Measurements from ENCODE around the gene MBP. TPM values are rescaled to one million over a fixed set of nuclear protein-coding genes. Genes with fewer than 3 reads are reported as not detected.

Gene MBP
- total and polyA plus RNA-seq, 2 of the 4 experiments (the other 2 are of a cell fraction): 0.72 to 0.90 TPM

DNA sequence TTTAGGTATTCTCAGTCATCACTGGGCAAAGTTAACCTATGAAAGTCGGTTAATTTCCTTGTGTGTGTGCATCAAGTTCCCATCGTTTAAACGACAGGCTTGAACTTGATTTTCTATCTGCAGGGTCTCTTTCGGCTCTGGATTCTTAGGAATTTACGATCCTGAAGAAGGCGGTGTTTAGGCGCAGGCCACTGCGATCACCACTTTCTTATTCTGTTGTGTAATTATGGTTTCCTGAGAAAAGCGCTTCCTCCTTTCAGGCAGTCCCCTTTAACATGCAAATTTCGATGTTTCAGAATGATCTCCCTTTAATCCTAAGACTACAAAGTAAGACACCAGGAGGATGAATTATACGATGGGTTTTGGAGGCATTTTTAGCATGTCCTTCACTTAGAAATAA, 27.9 kb upstream of the MBP start:
- Histone ChIP-seq H3K18ac (ENCODE audit: low read depth, low read length) (no peak overlapping the region), H2BK5ac (ENCODE audit: low read depth, low read length, poor library complexity, severe bottlenecking) (no peak overlapping the region), H3K56ac (ENCODE audit: extremely low read depth, insufficient read depth, low read length) (no peak overlapping the region), H3K14ac (replicated peaks; ENCODE audit: low read depth, low read length) (no peak overlapping the region), H3K36me3 (ENCODE audit: control insufficient read depth, insufficient read depth, low read length) (no peaks in the 10 kb centered on the region), H4K5ac (ENCODE audit: low read depth, low read length) (no peak overlapping the region), H3K9ac (ENCODE audit: low read depth, low read length) (no peak overlapping the region), H3K4me3 (ENCODE audit: insufficient read depth, low read depth, low read length) (no peak overlapping the region), H2BK20ac (ENCODE audit: low read depth, low read length) (no peak overlapping the region), H3K27me3 (ENCODE audit: control insufficient read depth, insufficient read depth, low read length) (peaks cover 12% of the 10 kb centered on the region), H2BK15ac (ENCODE audit: low read depth, low read length) (no peak overlapping the region), H4K8ac (ENCODE audit: low read depth in 2 of 2, low read length in 2 of 2) (no peak overlapping the region), H2BK120ac (ENCODE audit: low read depth, low read length) (no peak overlapping the region), H3K4ac (ENCODE audit: low read depth, low read length) (no peak overlapping the region), H3K4me1 (ENCODE audit: control insufficient read depth, insufficient read depth, low read length) (no peaks in the 10 kb centered on the region), H3K23ac (ENCODE audit: low read depth, low read length) (no peak overlapping the region), H3K4me2 (ENCODE audit: low read depth, low read length) (no peak overlapping the region), H3K9me3 (ENCODE audit: control insufficient read depth, insufficient read depth, low read length) (no peaks in the 10 kb centered on the region), H3K9me1 (ENCODE audit: insufficient read depth, low read length) (no peaks in the 10 kb centered on the region), H4K91ac (ENCODE audit: insufficient read depth, low read depth, low read length) (no peak overlapping the region), H2AK5ac (ENCODE audit: low read depth, low read length) (no peak overlapping the region), H4K20me1 (ENCODE audit: insufficient read depth, low read length) (no peaks in the 10 kb centered on the region), H2AFZ (replicated peaks; ENCODE audit: low read length, poor library complexity) (no peak overlapping the region), H2AK9ac (replicated peaks; ENCODE audit: low read depth, low read length, poor library complexity) (no peak overlapping the region), H3K79me1 (ENCODE audit: low read depth in 1 of 2, low read length in 2 of 2) (no peaks in the 10 kb centered on the region), H3K27ac (ENCODE audit: insufficient read depth, low read length) (no peak overlapping the region)
- no CpG with 5 or more reads among the region's 11 CpGs for WGBS, 2 experiments (ENCODE audit: extremely low coverage in 2 of 2, insufficient read length in 1 of 2)
- intact Hi-C loops (cut with micrococcal nuclease): no loop called here
- in situ Hi-C loops (cut with MboI; ENCODE audit: low sequenced_read_pairs): no loop called here
- TF ChIP-seq RCOR1 (IDR thresholded peaks at IDR 0.05; ENCODE audit: insufficient replicate concordance, low read length) (no peak), MAFK (IDR thresholded peaks at IDR 0.05; ENCODE audit: low read depth, low read length) (no peak), POLR2A (IDR thresholded peaks at IDR 0.05; ENCODE audit: low read depth, low read length) (no peak), CEBPB (IDR thresholded peaks at IDR 0.05; ENCODE audit: low read depth, low read length) (no peak), CHD1 (IDR thresholded peaks at IDR 0.05; ENCODE audit: low read depth, low read length) (no peak), MXI1 (IDR thresholded peaks at IDR 0.05; ENCODE audit: borderline replicate concordance, low read depth, low read length) (no peak), NFE2L2 (IDR thresholded peaks at IDR 0.05; ENCODE audit: low read depth, low read length) (no peak), BHLHE40 (IDR thresholded peaks at IDR 0.05; ENCODE audit: low read depth, low read length) (no peak), RFX5 (IDR thresholded peaks at IDR 0.05; ENCODE audit: low read depth, low read length) (no peak), RAD21 (IDR thresholded peaks at IDR 0.05; ENCODE audit: low read length) (no peak), FOS (IDR thresholded peaks at IDR 0.05; ENCODE audit: low read depth, low read length) (no peak), SMC3 (IDR thresholded peaks at IDR 0.05; ENCODE audit: low read depth, low read length) (no peak), MAZ (IDR thresholded peaks at IDR 0.05; ENCODE audit: borderline replicate concordance, low read depth, low read length) (no peak)
- TF ChIP-seq, protein P1, sequence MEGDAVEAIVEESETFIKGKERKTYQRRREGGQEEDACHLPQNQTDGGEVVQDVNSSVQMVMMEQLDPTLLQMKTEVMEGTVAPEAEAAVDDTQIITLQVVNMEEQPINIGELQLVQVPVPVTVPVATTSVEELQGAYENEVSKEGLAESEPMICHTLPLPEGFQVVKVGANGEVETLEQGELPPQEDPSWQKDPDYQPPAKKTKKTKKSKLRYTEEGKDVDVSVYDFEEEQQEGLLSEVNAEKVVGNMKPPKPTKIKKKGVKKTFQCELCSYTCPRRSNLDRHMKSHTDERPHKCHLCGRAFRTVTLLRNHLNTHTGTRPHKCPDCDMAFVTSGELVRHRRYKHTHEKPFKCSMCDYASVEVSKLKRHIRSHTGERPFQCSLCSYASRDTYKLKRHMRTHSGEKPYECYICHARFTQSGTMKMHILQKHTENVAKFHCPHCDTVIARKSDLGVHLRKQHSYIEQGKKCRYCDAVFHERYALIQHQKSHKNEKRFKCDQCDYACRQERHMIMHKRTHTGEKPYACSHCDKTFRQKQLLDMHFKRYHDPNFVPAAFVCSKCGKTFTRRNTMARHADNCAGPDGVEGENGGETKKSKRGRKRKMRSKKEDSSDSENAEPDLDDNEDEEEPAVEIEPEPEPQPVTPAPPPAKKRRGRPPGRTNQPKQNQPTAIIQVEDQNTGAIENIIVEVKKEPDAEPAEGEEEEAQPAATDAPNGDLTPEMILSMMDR (conservative IDR thresholded peaks at IDR 0.05; ENCODE audit: low read depth, low read length): no peak
- TF ChIP-seq, protein P2, sequence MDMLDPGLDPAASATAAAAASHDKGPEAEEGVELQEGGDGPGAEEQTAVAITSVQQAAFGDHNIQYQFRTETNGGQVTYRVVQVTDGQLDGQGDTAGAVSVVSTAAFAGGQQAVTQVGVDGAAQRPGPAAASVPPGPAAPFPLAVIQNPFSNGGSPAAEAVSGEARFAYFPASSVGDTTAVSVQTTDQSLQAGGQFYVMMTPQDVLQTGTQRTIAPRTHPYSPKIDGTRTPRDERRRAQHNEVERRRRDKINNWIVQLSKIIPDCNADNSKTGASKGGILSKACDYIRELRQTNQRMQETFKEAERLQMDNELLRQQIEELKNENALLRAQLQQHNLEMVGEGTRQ (IDR thresholded peaks at IDR 0.05; ENCODE audit: low read depth, low read length): no peak
- TF ChIP-seq, protein P3, sequence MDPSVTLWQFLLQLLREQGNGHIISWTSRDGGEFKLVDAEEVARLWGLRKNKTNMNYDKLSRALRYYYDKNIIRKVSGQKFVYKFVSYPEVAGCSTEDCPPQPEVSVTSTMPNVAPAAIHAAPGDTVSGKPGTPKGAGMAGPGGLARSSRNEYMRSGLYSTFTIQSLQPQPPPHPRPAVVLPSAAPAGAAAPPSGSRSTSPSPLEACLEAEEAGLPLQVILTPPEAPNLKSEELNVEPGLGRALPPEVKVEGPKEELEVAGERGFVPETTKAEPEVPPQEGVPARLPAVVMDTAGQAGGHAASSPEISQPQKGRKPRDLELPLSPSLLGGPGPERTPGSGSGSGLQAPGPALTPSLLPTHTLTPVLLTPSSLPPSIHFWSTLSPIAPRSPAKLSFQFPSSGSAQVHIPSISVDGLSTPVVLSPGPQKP (IDR thresholded peaks at IDR 0.05; ENCODE audit: borderline replicate concordance, low read depth, low read length): no peak
- POLR2A ChIA-PET (ENCODE audit: unreplicated experiment): no interaction called here
- BruUV-seq (replicated peaks): no TSS peak
- ATAC-seq (ENCODE audit: low read depth) (no peak), DNase-seq (no peak)
- CTCF ChIA-PET: no interaction called here
- dilution Hi-C loops (cut with HindIII; ENCODE audit: low sequenced_read_pairs, unreplicated experiment): no loop called here

Measured in IMR-90 (cell line).